Cardiac atrium fibroblast (primary cell): ENCODE results near the gene FAM240B. TPM values are rescaled to one million over a fixed set of nuclear protein-coding genes. Genes with fewer than 3 reads are reported as not detected.

ENCODE experiments used
- total RNA-seq: library from RNA; depleted of rRNA; stranded (reverse); fragments of >200 nt; gene quantifications from 2 replicates; pipeline ENCODE4 v1.2.3, GENCODE V29; 2015

Gene FAM240B
- not detected in 2 replicates for total RNA-seq

DNA sequence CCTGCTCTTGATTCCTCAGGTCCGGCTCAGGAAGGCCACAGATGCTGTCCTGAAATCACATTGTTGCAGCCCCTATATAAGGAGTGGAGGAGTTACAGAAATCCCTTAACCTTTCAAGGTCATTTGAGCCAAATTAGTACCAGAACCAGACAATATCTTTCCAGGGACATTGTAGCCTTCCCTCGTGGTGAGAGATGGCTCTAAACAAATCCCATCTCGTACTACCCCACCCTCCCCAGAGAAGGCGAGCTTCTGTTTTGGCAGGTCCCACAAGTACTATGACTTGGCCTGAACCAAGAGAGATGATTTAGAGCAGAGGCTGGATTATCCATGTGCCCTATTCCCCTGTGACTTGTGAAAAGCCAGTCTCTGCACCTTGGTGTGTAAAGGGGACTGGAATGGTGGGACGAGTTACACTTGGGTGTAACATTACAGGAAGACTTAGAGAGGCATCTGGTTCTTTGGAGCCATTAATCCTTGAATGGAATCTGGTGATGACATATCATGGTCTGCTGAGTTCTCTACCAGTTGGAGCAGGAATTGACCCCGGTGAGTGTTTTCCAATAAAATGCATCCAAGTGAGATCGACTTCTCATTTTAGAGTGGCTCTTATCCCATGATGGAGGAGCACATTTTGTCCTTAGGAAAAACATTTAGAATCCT, at the start of gene FAM240B:
FAM240B (minus strand) TSS at position 51 of the 663 bp plus-strand sequence. CDS start 16,134 bp downstream, outside the sequence.

Other genes with a start within 250 kb of the FAM240B start
- gene ANKRD18A, start 99.5 kb downstream of the FAM240B start, total RNA-seq = not detected in 2 replicates